ENCODE results near the gene ONECUT3. TPM values are rescaled to one million over a fixed set of nuclear protein-coding genes. Genes with fewer than 3 reads are reported as not detected.

The ONECUT3 gene
- polyA plus RNA-seq, 1 donor = 1.6 TPM

DNA sequence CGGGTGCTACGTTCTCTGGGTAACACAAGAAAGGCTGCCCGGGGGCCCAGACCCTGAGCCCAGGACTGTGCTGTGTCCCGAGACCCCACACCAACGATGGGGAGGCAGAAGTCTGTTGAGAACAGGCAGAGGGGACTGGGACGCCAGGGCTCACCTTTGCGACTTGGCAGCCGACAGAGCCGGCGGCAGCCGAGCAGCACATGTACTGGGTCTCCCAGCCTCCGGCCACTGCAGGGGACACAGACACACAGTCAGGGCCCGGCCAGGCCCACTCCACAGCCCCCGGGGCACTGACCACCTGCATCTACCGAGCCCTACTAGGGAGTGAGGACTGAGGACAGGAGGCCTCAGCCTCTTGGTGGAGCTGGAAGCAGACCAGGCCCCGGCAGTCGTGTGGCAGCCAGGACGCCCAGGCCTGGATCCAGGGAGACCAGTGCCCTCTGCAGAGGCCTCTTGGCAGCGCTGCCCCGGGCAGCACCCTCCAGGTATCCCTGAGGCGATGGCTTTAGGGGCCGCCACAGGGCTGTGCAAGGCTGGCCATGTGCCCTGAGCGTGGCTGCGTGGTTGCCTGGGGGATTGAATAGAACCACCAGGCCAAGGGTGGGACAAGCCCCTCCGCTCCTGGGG lies 64.4 kb downstream of the ONECUT3 start:
- peaks cover 68% of the 10 kb centered on the region for H3K36me3 ChIP-seq (ENCODE audit: control insufficient read depth, insufficient read depth, low read length)
- no peak overlapping the region for H3K4me3 ChIP-seq (ENCODE audit: low read length)
- peaks cover 6% of the 10 kb centered on the region for H3K4me1 ChIP-seq (ENCODE audit: control insufficient read depth, insufficient read depth, low read length)
- no peaks in the 10 kb centered on the region for H3K27me3 ChIP-seq (ENCODE audit: control insufficient read depth, insufficient read depth, low read length)
- no peak overlapping the region for H3K27ac ChIP-seq (ENCODE audit: low read length)
- H3K9me3 ChIP-seq (ENCODE audit: control insufficient read depth, low read depth, low read length) = no peaks in the 10 kb centered on the region
- WGBS (ENCODE audit: insufficient coverage, low lambda C conversion rate) = no CpG with 5 or more reads among the region's 25 CpGs
- no peak for DNase-seq

DNA sequence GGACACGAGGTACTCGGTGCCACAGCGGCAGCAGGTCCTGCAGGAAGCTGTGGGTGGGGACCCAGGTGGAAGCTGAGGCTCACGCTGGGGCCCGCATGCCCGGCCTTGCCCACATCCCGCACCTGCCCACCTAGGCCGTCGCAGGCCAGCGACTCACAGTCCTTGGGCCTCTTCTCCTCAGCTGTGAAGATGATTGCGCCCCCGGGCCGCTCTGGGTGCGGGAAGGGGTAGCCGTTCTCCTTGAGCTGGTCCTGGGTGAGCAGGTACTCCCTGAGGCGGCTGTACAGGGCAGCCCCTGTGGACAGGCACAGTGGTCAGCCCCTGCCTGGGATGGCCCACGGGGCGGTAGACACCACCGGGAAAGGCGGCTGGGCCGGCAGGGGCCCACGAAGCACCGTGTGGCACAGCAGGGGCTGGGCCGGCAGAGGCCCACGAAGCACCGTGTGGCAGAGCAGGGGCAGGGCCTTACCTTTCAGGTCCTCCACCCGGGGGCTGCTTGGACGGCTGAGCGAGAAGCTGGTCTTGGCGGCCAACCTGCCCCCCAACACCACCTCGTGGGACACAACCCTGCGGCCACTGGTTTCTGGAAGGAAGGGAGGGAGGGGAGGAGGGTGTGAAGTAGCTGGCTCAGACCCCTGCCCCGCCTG lies 65.4 kb downstream of the ONECUT3 start:
- no peaks in the 10 kb centered on the region for H3K27me3 ChIP-seq (ENCODE audit: control insufficient read depth, insufficient read depth, low read length)
- H3K4me1 ChIP-seq (ENCODE audit: control insufficient read depth, insufficient read depth, low read length) = no peaks in the 10 kb centered on the region
- WGBS (ENCODE audit: insufficient coverage, low lambda C conversion rate) = no CpG with 5 or more reads among the region's 33 CpGs
- no peak overlapping the region for H3K27ac ChIP-seq (ENCODE audit: low read length)
- H3K9me3 ChIP-seq (ENCODE audit: control insufficient read depth, low read depth, low read length) = no peaks in the 10 kb centered on the region
- H3K36me3 ChIP-seq (ENCODE audit: control insufficient read depth, insufficient read depth, low read length) = peaks cover 76% of the 10 kb centered on the region
- no peak for DNase-seq
- H3K4me3 ChIP-seq (ENCODE audit: low read length) = no peak overlapping the region

DNA sequence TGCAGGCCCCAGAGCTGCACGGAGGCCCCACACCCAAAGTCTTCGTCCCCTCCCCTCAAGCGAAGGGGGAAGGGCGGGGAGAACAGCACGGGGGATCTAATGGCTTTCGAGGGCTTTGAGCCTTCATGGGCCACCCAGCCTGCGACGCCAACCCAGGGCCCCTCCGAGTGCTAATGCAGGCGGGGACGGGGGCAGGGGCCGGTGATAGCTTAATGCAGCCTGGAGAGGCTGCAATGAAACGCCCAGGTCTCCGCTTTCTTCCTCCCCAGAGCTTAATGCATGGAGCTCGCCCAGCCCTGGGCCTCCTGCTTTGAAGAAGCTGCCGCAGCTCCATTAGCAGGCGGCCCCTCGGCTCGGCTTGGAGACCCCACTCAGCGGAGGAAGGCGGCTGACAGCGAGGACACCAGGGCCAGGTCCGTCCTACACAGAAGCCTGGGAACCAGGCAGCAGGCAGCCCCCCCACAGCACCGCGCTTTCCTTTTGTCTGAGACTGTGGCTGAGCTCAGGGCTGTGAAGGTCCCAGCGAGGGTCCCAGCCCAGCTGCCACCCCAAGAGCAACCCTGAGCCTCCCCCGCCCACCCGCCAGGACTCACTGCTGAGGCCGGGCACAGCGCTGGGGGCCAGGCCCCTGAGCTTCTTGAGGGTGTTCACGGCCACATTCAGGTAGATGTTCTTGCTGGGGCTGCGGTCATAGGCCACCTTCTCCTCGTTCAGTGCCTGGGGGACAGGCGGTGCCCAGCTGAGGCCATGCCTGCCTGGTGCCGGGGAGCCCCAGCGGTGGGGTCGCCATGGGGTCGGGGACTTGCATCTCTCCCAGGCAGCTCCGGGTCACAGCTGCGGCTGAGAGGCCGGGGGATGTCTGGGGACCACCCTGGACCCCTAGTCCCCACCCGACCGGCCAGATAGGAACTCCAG lies 66.3 kb downstream of the ONECUT3 start:
- H3K4me1 ChIP-seq (ENCODE audit: control insufficient read depth, insufficient read depth, low read length) = no peaks in the 10 kb centered on the region
- DNase-seq = no peak
- H3K27ac ChIP-seq (ENCODE audit: low read length) = no peak overlapping the region
- no peaks in the 10 kb centered on the region for H3K27me3 ChIP-seq (ENCODE audit: control insufficient read depth, insufficient read depth, low read length)
- peaks cover 85% of the 10 kb centered on the region for H3K36me3 ChIP-seq (ENCODE audit: control insufficient read depth, insufficient read depth, low read length)
- no CpG with 5 or more reads among the region's 43 CpGs for WGBS (ENCODE audit: insufficient coverage, low lambda C conversion rate)
- H3K9me3 ChIP-seq (ENCODE audit: control insufficient read depth, low read depth, low read length) = peaks cover 3% of the 10 kb centered on the region
- H3K4me3 ChIP-seq (ENCODE audit: low read length) = no peak overlapping the region

DNA sequence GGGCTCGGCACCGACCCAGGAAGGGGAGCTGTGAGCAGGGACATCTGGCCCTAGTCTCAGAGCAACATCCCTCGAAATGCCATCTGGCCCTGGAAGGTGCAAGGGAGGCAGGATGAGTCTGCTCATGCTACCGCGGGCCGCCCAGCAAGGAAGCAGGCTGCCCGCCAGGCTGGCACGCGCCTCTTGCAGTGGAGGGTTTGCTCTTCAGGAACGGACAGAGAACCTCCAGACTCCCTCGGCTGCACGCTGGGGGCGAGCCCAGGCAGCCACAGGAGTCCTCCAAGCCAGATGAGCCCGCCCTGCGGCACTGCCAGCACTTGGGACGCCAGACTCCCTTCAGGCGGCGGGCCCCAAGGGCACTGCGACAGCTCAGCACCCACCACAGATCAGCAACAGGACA lies 68.9 kb downstream of the ONECUT3 start:
- peaks cover 13% of the 10 kb centered on the region for H3K4me1 ChIP-seq (ENCODE audit: control insufficient read depth, insufficient read depth, low read length)
- WGBS (ENCODE audit: insufficient coverage, low lambda C conversion rate) = no CpG with 5 or more reads among the region's 19 CpGs
- no peak overlapping the region for H3K4me3 ChIP-seq (ENCODE audit: low read length)
- H3K27me3 ChIP-seq (ENCODE audit: control insufficient read depth, insufficient read depth, low read length) = no peaks in the 10 kb centered on the region
- no peak for DNase-seq
- no peak overlapping the region for H3K27ac ChIP-seq (ENCODE audit: low read length)
- peaks cover 71% of the 10 kb centered on the region for H3K36me3 ChIP-seq (ENCODE audit: control insufficient read depth, insufficient read depth, low read length)
- peaks cover 5% of the 10 kb centered on the region for H3K9me3 ChIP-seq (ENCODE audit: control insufficient read depth, low read depth, low read length)

DNA sequence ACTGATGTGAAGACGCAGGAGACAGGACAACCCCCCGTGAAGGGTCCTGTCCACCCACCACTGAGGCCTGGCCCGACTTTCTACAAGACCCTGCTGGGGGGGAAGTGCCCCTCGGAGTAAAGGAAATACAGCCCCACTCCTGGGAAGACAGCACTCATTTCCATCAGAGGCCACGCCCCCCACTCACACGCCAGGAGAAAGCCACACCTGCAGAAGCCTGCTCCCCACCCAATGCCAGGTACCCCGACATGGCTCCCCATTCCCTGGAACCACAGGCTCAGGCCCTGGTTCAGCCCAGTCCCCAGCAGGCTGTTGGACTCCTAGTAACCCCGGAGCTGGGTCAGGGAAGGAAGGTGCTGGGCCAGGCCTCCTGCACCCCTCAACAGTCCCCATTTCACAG lies 69.7 kb downstream of the ONECUT3 start:
- Histone ChIP-seq H3K27ac (ENCODE audit: low read length) (no peak overlapping the region), H3K9me3 (ENCODE audit: control insufficient read depth, low read depth, low read length) (peaks cover 5% of the 10 kb centered on the region), H3K4me1 (ENCODE audit: control insufficient read depth, insufficient read depth, low read length) (peaks cover 13% of the 10 kb centered on the region), H3K4me3 (ENCODE audit: low read length) (no peak overlapping the region), H3K27me3 (ENCODE audit: control insufficient read depth, insufficient read depth, low read length) (no peaks in the 10 kb centered on the region), H3K36me3 (ENCODE audit: control insufficient read depth, insufficient read depth, low read length) (peaks cover 70% of the 10 kb centered on the region)
- no peak for DNase-seq
- WGBS (ENCODE audit: insufficient coverage, low lambda C conversion rate) = no CpG with 5 or more reads among the region's 8 CpGs

DNA sequence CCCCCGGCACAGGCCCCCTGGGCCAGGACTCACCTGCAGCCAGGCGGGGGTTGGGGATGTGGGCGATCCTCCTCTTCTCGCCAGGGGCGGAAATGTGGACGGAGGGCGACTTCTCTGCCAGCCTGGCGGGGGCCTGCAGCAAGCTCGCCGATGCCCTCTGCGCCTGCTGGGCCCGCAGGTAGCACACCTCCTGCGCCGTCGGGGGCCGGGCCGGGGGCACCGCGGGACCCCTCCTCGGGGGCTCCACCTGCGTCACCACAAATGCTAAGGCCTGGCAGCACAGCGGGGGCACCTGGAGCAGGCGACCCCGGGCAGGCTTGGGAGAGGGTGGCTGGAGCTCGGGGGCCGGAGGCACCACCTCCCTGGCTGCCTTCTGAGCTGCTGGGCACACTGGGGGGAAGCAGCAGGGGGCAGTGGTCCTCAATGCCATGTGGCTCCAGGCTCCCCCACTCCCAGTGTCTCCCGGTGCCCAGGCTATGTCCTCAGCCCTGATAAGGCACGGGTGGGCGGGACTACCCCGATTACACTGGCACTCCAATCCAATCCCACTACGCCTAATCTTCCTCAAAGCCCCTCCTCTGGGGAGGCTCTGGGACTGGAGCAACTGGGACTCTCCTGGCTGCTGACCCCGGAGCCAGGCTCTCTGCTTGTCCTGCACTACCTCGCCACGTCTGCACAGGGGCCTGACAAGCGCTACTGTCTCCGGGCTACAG lies 70.4 kb downstream of the ONECUT3 start:
- Histone ChIP-seq H3K36me3 (ENCODE audit: control insufficient read depth, insufficient read depth, low read length) (peaks cover 67% of the 10 kb centered on the region), H3K4me1 (ENCODE audit: control insufficient read depth, insufficient read depth, low read length) (peaks cover 13% of the 10 kb centered on the region), H3K27ac (ENCODE audit: low read length) (no peak overlapping the region), H3K27me3 (ENCODE audit: control insufficient read depth, insufficient read depth, low read length) (no peaks in the 10 kb centered on the region), H3K9me3 (ENCODE audit: control insufficient read depth, low read depth, low read length) (peaks cover 5% of the 10 kb centered on the region), H3K4me3 (ENCODE audit: low read length) (no peak overlapping the region)
- no CpG with 5 or more reads among the region's 36 CpGs for WGBS (ENCODE audit: insufficient coverage, low lambda C conversion rate)
- DNase-seq = no peak

DNA sequence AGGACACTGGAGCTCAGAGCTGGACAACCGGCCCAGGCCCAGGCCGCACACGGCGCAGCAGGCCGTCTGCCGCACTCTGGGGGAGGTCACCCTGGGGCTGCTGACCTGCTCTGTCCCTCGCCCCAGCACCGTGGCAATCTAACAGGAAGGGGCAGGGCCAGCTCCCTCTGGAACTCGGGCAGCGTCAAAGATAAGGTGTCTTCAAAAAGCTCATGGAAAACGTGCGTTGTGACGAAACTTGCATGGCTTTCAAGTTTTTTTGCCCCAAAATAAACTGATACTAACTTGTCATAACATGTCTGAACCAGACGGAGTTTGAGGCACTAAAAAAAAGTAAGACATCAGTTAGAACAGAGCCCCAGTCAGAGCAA lies 70.9 kb downstream of the ONECUT3 start:
- no peak for DNase-seq
- Histone ChIP-seq H3K27ac (ENCODE audit: low read length) (no peak overlapping the region), H3K4me1 (ENCODE audit: control insufficient read depth, insufficient read depth, low read length) (peaks cover 13% of the 10 kb centered on the region), H3K9me3 (ENCODE audit: control insufficient read depth, low read depth, low read length) (peaks cover 5% of the 10 kb centered on the region), H3K36me3 (ENCODE audit: control insufficient read depth, insufficient read depth, low read length) (peaks cover 64% of the 10 kb centered on the region), H3K27me3 (ENCODE audit: control insufficient read depth, insufficient read depth, low read length) (no peaks in the 10 kb centered on the region), H3K4me3 (ENCODE audit: low read length) (no peak overlapping the region)
- no CpG with 5 or more reads among the region's 14 CpGs for WGBS (ENCODE audit: insufficient coverage, low lambda C conversion rate)

DNA sequence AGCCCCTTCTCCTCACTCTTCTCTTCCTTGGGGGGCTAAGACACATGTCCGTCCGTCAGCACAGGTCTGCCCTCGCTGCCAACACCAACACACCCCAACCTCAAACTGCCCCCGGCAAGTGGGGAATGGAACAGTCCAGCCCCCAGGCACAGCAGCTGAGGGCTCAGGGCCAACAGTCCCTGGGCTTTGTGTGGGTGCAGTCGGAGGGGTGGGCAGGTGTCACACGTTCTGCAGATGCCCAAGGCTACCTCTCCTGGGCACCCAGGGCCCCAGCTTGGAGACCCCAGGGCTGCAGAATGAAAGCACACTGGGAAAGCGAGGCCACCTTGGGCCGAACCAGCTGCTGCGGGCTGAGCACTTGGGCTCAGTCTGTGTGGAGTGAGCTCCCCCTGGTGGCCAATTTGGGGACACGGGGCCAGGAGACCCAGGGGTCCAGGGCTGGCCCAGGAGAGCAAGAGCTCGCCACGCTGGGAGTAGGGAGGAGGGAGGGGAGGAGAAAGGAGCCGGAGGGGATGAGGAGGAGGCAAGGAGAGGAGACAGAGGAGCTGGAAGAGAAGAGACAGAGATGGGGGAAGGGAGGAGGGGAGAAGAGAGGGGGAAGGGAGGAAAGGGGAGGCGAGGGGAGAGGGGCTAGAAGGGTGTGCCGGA lies 72.7 kb downstream of the ONECUT3 start:
- 0% methylated on average over 3 of the region's 15 CpGs for WGBS (ENCODE audit: insufficient coverage, low lambda C conversion rate)
- Histone ChIP-seq H3K4me1 (ENCODE audit: control insufficient read depth, insufficient read depth, low read length) (peaks cover 13% of the 10 kb centered on the region), H3K27ac (ENCODE audit: low read length) (peak overlapping the region; percentile 73), H3K9me3 (ENCODE audit: control insufficient read depth, low read depth, low read length) (peaks cover 5% of the 10 kb centered on the region), H3K4me3 (ENCODE audit: low read length) (peak overlapping the region; percentile 51), H3K36me3 (ENCODE audit: control insufficient read depth, insufficient read depth, low read length) (peaks cover 59% of the 10 kb centered on the region), H3K27me3 (ENCODE audit: control insufficient read depth, insufficient read depth, low read length) (no peaks in the 10 kb centered on the region)
- DNase-seq = peak; percentile 68 to 73

DNA sequence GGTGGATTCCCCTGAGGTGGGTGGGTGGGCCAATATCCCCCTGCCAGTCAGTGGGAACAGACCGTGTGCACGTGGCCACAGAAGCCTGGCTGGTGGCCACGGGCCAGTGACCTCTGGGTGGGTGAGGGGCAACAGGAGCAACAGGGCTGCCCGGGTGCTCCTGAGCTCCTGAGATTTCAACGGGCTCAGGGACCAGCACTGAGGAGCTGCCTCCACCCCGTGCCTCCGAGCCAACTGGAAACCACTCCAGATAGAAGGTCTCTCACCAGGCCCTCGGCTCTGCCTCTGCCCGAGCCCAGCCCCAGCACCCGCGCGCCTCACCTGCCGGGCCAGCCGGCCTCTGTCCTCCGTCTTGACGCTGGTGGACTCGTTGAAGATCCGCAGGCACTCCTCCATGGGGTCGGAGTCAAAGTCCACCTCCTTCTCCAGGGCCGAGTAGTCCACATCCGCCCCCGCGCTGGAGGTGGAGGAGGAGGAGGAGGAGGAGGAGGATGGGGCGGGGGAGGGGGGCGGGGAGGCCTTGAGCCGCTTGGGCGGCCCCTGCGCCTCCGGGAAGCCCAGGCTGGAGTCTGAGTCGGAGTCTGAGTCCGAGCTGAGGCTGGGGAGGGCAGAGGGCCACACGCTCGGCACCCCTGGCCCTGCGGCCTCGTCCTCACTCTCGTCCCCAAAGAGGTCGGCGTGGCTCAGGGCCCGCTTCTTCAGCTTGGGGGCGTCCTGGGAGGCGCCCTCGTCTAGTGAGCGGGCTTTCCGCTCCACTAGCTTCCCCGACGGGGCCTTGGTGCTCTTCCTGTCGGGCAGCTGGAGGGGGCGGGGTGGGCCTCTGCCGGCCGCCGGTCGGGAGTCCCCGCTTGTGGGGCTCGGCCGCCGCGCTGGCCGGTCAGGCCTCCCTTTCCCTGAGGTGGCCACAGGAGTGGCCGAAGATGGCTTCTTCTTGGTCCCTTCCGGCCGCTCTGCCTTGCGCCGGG lies 73.5 kb downstream of the ONECUT3 start:
- WGBS (ENCODE audit: insufficient coverage, low lambda C conversion rate) = no CpG with 5 or more reads among the region's 63 CpGs
- H3K4me3 ChIP-seq (ENCODE audit: low read length) = peak overlapping the region; percentile 51
- peak; percentile 68 to 85 for DNase-seq

More for the DNA sequence above, 73.5 kb downstream of the ONECUT3 start:
- peak overlapping the region; percentile 73 for H3K27ac ChIP-seq (ENCODE audit: low read length)
- no peaks in the 10 kb centered on the region for H3K27me3 ChIP-seq (ENCODE audit: control insufficient read depth, insufficient read depth, low read length)
- H3K9me3 ChIP-seq (ENCODE audit: control insufficient read depth, low read depth, low read length) = peaks cover 5% of the 10 kb centered on the region
- H3K36me3 ChIP-seq (ENCODE audit: control insufficient read depth, insufficient read depth, low read length) = peaks cover 55% of the 10 kb centered on the region
- H3K4me1 ChIP-seq (ENCODE audit: control insufficient read depth, insufficient read depth, low read length) = peaks cover 13% of the 10 kb centered on the region

Measured in large intestine (tissue), 3 donors.